Mesenchymal stem cell (in vitro differentiated cells and primary cell): ENCODE data around the gene PAK2.

Experiments
- DNase-seq: peaks from one replicate; pipeline ENCODE4 v3.0.0-alpha.2; 2013
- H2AFZ ChIP-seq: one replicate; pipeline ENCODE4 v1.6.1; 2013; ENCODE audit warnings: low read depth, mild to moderate bottlenecking, control low read depth, inconsistent platforms, low read length, moderate library complexity
- H2AK5ac ChIP-seq: 2 replicates; pipeline ENCODE4 v1.6.1; 2013; ENCODE audit warnings: low read length, moderate library complexity, mild to moderate bottlenecking, inconsistent platforms; ENCODE audit not compliant: severe bottlenecking
- H2BK120ac ChIP-seq: one replicate; pipeline ENCODE4 v1.6.1; 2013; ENCODE audit warnings: low read depth, mild to moderate bottlenecking, inconsistent platforms, low read length, moderate library complexity
- H2BK12ac ChIP-seq, 2 experiments: one replicate each; pipeline ENCODE4 v1.6.1; 2013; ENCODE audit warnings: inconsistent platforms in 2 of 2, low read length in 2 of 2, mild to moderate bottlenecking in 2 of 2, moderate library complexity in 2 of 2, control low read depth in 1 of 2
- H2BK15ac ChIP-seq: one replicate; pipeline ENCODE4 v1.6.1; 2013; ENCODE audit warnings: mild to moderate bottlenecking, low read depth, inconsistent platforms; ENCODE audit not compliant: poor library complexity, severe bottlenecking
- H2BK5ac ChIP-seq: 2 replicates; pipeline ENCODE4 v1.6.1; 2013; ENCODE audit warnings: low read depth, mild to moderate bottlenecking, low read length, control low read depth, inconsistent platforms; ENCODE audit not compliant: poor library complexity, severe bottlenecking
- H3K14ac ChIP-seq, 2 experiments: one replicate each; pipeline ENCODE4 v1.6.1; 2013; ENCODE audit warnings: inconsistent platforms in 2 of 2, low read length in 2 of 2, control low read depth in 1 of 2, mild to moderate bottlenecking in 1 of 2, moderate library complexity in 1 of 2
- H3K18ac ChIP-seq, 2 experiments: one replicate each; pipeline ENCODE4 v1.6.1; 2013; ENCODE audit warnings: inconsistent platforms in 2 of 2, low read length in 2 of 2, control low read depth in 1 of 2, low read depth in 1 of 2, mild to moderate bottlenecking in 1 of 2
- H3K23ac ChIP-seq, 2 experiments: one replicate each; pipeline ENCODE4 v1.6.1; 2013; ENCODE audit warnings: inconsistent platforms in 2 of 2, low read length in 2 of 2, mild to moderate bottlenecking in 2 of 2, moderate library complexity in 2 of 2, control low read depth in 1 of 2
- H3K27ac ChIP-seq: 2 replicates; pipeline ENCODE4 v1.5.1; 2013; ENCODE audit warnings: mild to moderate bottlenecking, moderate library complexity, low read length, control low read depth, inconsistent platforms; ENCODE audit not compliant: poor library complexity, severe bottlenecking
- H3K27me3 ChIP-seq, 2 experiments: 2 replicates each; pipeline versions ENCODE4 v1.6.1 to v1.7.0; 2013; ENCODE audit warnings: low read length in 2 of 2, mild to moderate bottlenecking in 2 of 2, moderate library complexity in 2 of 2, control low read depth in 1 of 2, inconsistent platforms in 1 of 2; ENCODE audit not compliant: control insufficient read depth in 1 of 2, insufficient read depth in 1 of 2
- H3K36me3 ChIP-seq, 2 experiments: 2 replicates each; pipeline versions ENCODE4 v1.6.1 to v1.7.0; 2013; ENCODE audit warnings: low read length in 2 of 2, control low read depth in 1 of 2, inconsistent platforms in 1 of 2, low read depth in 1 of 2, mild to moderate bottlenecking in 1 of 2; ENCODE audit not compliant: insufficient read depth in 2 of 2, control insufficient read depth in 1 of 2
- H3K4ac ChIP-seq, 2 experiments: one replicate each; pipeline ENCODE4 v1.6.1; 2013; ENCODE audit warnings: inconsistent platforms in 2 of 2, low read length in 2 of 2, mild to moderate bottlenecking in 2 of 2, moderate library complexity in 2 of 2, control low read depth in 1 of 2, low read depth in 1 of 2
- H3K4me1 ChIP-seq: 2 replicates; pipeline ENCODE4 v1.6.1; 2013; ENCODE audit warnings: low read depth, low read length, control low read depth; ENCODE audit not compliant: control insufficient read depth, insufficient read depth
- H3K4me2 ChIP-seq: 2 replicates; pipeline ENCODE4 v1.6.1; 2013; ENCODE audit warnings: low read length, mild to moderate bottlenecking, inconsistent platforms; ENCODE audit not compliant: poor library complexity, severe bottlenecking
- H3K4me3 ChIP-seq, 2 experiments: 2 replicates each; pipeline versions ENCODE4 v1.5.1 to v1.7.0; 2013; ENCODE audit warnings: low read length in 2 of 2, mild to moderate bottlenecking in 2 of 2, control low read depth in 1 of 2, low read depth in 1 of 2; ENCODE audit not compliant: insufficient read depth in 1 of 2
- H3K79me1 ChIP-seq: replicated peaks from 2 replicates; pipeline ENCODE4 v1.6.1; 2013; ENCODE audit warnings: mild to moderate bottlenecking, control low read depth, low read length, inconsistent platforms; ENCODE audit not compliant: poor library complexity, severe bottlenecking
- H3K9ac ChIP-seq: 2 replicates; pipeline ENCODE4 v1.7.0; 2013; ENCODE audit warnings: mild to moderate bottlenecking, low read length, moderate library complexity
- H3K9me3 ChIP-seq: 2 replicates; pipeline ENCODE4 v1.7.0; 2013; ENCODE audit warnings: mild to moderate bottlenecking, low read length; ENCODE audit not compliant: control insufficient read depth
- H4K8ac ChIP-seq: one replicate; pipeline ENCODE4 v1.6.1; 2013; ENCODE audit warnings: inconsistent platforms, mild to moderate bottlenecking, low read length, moderate library complexity
- H4K91ac ChIP-seq: one replicate; pipeline ENCODE4 v1.6.1; 2013; ENCODE audit warnings: mild to moderate bottlenecking, low read length, inconsistent platforms
- WGBS: methylation state at CpG from one replicate; pipeline ENCODE4 v1.1.7; 2013; ENCODE audit warnings: mixed read lengths; 5-methylcytosine and 5-hydroxymethylcytosine counted together

Gene PAK2

DNA sequence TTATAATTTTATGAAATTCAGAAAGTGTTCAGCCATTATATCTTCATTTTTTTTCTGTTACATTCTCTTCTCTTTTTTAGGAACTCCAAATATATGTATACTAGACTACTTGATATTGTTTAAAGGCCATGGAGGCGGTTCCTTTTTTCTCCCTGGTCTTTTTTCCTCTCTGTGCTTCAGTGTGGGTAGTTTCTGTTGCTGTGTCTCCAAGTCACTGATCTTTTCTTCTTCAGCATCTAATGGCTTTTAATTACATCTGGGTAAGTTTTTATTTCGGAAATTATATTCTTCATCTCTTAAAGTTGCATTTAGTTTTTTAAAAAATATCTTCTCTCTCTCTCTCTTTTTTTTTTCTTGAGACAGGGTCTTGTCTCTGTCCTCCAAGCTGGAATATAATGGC is 18.6 kb upstream of the PAK2 start:
- Histone ChIP-seq H3K4me1 (no peaks in the 10 kb centered on the region), H3K9ac (no peak overlapping the region), H2BK12ac (no peak overlapping the region), H3K9me3 (peaks cover 5% of the 10 kb centered on the region), H2BK120ac (no peak overlapping the region), H3K79me1 (peaks cover 5% of the 10 kb centered on the region), H3K23ac (no peak overlapping the region), H3K27me3 (no peaks in the 10 kb centered on the region), H2BK15ac (no peak overlapping the region), H3K27ac (no peak overlapping the region), H2AK5ac (no peak overlapping the region), H2AFZ (no peak overlapping the region), H3K4ac (no peak overlapping the region), H3K18ac (no peak overlapping the region), H3K4me2 (no peak overlapping the region), H3K4me3 (no peak overlapping the region), H4K91ac (no peak overlapping the region), H2BK5ac (no peak overlapping the region), H3K14ac (no peak overlapping the region), H3K36me3 (peaks cover 0 to 33% of the 10 kb centered on the region in 2 experiments), H4K8ac (no peak overlapping the region)
- 100% methylated on average over 1 of the region's 2 CpGs for whole genome bisulfite sequencing
- no peak for DNase-seq

DNA sequence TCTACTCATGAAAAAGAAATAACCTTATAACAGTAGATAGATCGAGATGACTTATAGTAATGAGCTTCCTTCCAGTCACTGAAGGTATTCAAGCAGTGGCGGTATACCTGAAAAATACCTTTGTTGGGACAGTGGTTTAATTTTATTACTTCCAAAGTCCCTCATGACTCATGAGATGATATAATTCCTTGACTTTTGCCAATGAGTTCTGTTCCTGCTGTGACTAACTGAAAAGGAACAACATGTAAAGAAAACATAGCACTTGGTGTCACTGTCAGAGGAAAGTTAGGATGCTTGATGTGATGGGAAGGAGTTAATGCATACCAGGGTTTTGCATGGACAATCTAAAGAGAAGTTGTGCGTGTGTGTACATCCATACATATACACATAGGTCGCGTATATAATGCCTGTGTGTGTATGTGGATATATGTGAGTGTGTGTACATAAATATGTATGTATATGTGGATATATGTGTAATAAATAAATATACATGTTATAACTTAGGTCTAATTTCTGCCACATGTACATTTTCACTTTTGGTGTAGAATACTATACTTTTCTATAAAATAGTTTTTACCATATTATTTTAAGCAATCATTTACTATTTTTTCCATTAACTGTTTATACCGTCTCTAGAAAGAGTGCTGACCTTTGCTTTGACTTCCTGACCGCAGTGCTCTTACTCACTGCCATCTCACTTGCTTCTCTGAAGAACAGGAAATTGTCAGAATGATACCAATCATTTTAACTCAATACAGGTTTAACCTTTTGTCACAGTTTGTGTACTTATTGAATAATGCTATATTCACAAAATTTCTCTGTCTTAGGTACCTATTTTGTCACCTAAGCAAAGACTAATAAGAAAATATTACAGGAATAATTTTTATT is 12.6 kb upstream of the PAK2 start:
- no peaks in the 10 kb centered on the region for H3K9me3 ChIP-seq
- no peak overlapping the region for H3K23ac ChIP-seq
- peaks cover 4% of the 10 kb centered on the region for H3K4me1 ChIP-seq
- no peak overlapping the region for H2BK12ac ChIP-seq
- peak overlapping the region; percentile 11 for H3K4me2 ChIP-seq
- no peak overlapping the region for H3K9ac ChIP-seq
- no peak overlapping the region for H2AFZ ChIP-seq
- H2BK15ac ChIP-seq, result no peak overlapping the region
- H3K36me3 ChIP-seq, result peaks cover 0 to 19% of the 10 kb centered on the region in 2 experiments
- no peak overlapping the region for H3K4me3 ChIP-seq
- 23% methylated on average over 2 of the region's 7 CpGs for WGBS
- H4K91ac ChIP-seq, result no peak overlapping the region
- no peaks in the 10 kb centered on the region for H3K27me3 ChIP-seq
- no peak overlapping the region for H2BK120ac ChIP-seq
- H4K8ac ChIP-seq, result no peak overlapping the region
- no peak overlapping the region for H3K18ac ChIP-seq
- peaks cover 4% of the 10 kb centered on the region for H3K79me1 ChIP-seq
- H3K27ac ChIP-seq, result peak overlapping the region; percentile 49
- DNase-seq, result peak; percentile 71
- no peak overlapping the region for H3K4ac ChIP-seq
- no peak overlapping the region for H3K14ac ChIP-seq
- H2BK5ac ChIP-seq, result no peak overlapping the region
- H2AK5ac ChIP-seq, result no peak overlapping the region

DNA sequence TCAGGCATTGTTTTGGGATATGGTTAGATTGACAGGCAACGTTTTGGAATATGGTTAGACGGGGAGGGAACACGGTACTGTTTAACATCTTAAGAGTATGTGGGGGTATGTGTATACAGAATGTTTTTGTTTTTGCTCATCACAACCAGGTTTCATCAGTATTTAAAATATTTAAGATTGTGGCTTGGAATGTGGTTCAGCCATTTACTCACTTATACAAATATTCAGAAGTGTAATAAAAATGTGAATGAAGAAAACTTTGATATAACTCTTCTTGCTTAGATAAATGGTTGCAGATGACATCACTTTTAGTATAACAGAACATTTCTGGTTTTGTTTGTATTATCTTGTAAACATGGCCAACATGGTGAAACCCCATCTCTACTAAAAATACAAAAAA is 3.9 kb upstream of the PAK2 start:
- no peak overlapping the region for H4K8ac ChIP-seq
- no peak overlapping the region for H3K4me2 ChIP-seq
- H3K14ac ChIP-seq, result no peak overlapping the region
- no peak overlapping the region for H3K27ac ChIP-seq
- no peak overlapping the region for H3K4me3 ChIP-seq
- no peak overlapping the region for H2BK12ac ChIP-seq
- 55% methylated on average over 3 of the region's 3 CpGs for WGBS
- no peak overlapping the region for H2AFZ ChIP-seq
- H3K36me3 ChIP-seq, result peaks cover 2 to 5% of the 10 kb centered on the region in 2 experiments
- peaks cover 2% of the 10 kb centered on the region for H3K79me1 ChIP-seq
- H2BK15ac ChIP-seq, result no peak overlapping the region
- no peak overlapping the region for H2BK120ac ChIP-seq
- H3K27me3 ChIP-seq, result no peaks in the 10 kb centered on the region
- no peak overlapping the region for H3K4ac ChIP-seq
- H2AK5ac ChIP-seq, result no peak overlapping the region
- H3K23ac ChIP-seq, result no peak overlapping the region
- no peak overlapping the region for H3K9ac ChIP-seq
- no peak overlapping the region for H2BK5ac ChIP-seq
- H3K18ac ChIP-seq, result no peak overlapping the region
- no peaks in the 10 kb centered on the region for H3K9me3 ChIP-seq
- H3K4me1 ChIP-seq, result peaks cover 1% of the 10 kb centered on the region
- H4K91ac ChIP-seq, result no peak overlapping the region
- DNase-seq, result no peak

DNA sequence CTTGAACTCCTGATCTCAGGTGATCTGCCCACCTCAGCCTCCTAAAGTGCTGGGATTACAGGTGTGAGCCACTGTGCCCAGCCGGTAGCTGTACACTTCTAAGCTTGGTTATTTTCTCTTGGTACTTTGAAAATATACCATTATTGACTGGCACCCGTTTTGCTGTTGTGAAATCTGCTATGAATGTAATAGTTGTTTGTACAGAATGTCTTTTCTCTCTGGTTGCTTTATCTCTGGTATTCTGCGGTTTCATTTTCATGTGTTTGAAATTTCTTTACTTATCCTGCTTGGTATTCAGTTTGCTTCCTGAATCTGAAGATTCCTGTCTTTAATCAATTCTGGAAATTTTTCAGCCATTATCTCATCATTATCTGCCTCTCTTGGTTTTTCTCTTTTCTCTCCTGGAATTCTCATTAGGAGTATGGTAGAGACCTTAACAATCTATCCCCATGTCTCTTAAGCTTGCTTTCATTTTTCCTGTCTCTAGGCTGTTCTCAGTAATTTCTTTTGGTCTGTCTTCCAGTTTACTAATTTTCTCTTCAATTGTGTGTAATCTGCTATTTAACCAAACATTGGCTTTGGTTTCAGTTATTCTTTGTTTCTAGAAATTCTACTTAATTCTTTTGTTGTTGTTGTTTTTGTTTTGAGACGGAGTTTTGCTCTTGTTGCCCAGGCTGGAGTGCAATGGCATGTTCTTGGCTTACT is 2.8 kb upstream of the PAK2 start:
- H3K14ac ChIP-seq, result no peak overlapping the region
- H3K79me1 ChIP-seq, result peaks cover 2% of the 10 kb centered on the region
- no peak overlapping the region for H3K27ac ChIP-seq
- H2BK15ac ChIP-seq, result no peak overlapping the region
- no peak overlapping the region for H3K18ac ChIP-seq
- no peaks in the 10 kb centered on the region for H3K9me3 ChIP-seq
- H2BK120ac ChIP-seq, result no peak overlapping the region
- no peak overlapping the region for H3K9ac ChIP-seq
- H3K4me3 ChIP-seq, result no peak overlapping the region
- H3K4ac ChIP-seq, result no peak overlapping the region
- no peak overlapping the region for H4K91ac ChIP-seq
- H2AK5ac ChIP-seq, result no peak overlapping the region
- no peak overlapping the region for H2BK12ac ChIP-seq
- peaks cover 2 to 5% of the 10 kb centered on the region in 2 experiments for H3K36me3 ChIP-seq
- H3K4me1 ChIP-seq, result peaks cover 1% of the 10 kb centered on the region
- no peak overlapping the region for H2AFZ ChIP-seq
- no peak for DNase-seq
- 90% methylated on average over 2 of the region's 4 CpGs for WGBS
- H4K8ac ChIP-seq, result no peak overlapping the region
- no peak overlapping the region for H2BK5ac ChIP-seq
- H3K27me3 ChIP-seq, result no peaks in the 10 kb centered on the region
- H3K23ac ChIP-seq, result no peak overlapping the region
- H3K4me2 ChIP-seq, result no peak overlapping the region
